ENCODE results near the gene CPA4.

DNA sequence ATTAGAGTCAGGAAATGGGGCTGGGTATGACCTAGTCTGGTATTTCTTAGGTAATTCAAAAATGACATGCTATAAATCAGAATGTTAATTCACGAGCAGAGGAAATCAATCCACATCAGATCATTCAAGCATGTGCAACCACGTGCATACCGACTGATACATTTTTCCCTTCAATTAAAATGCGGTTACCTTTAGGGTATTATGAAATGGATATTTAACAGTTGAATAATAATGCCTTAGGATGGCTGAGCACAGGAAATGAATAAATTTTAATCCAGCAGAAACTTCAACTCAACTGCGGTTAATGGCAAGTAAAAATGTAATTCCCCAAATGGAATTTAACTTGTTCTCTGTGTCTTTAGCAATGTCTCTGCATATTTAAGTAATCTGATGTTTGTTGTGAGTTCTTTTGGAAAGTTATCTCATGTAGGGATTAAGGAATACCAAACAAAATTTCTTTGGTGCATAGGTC is 17.1 kb upstream of the CPA4 start:
- TF ChIP-seq, protein P1, sequence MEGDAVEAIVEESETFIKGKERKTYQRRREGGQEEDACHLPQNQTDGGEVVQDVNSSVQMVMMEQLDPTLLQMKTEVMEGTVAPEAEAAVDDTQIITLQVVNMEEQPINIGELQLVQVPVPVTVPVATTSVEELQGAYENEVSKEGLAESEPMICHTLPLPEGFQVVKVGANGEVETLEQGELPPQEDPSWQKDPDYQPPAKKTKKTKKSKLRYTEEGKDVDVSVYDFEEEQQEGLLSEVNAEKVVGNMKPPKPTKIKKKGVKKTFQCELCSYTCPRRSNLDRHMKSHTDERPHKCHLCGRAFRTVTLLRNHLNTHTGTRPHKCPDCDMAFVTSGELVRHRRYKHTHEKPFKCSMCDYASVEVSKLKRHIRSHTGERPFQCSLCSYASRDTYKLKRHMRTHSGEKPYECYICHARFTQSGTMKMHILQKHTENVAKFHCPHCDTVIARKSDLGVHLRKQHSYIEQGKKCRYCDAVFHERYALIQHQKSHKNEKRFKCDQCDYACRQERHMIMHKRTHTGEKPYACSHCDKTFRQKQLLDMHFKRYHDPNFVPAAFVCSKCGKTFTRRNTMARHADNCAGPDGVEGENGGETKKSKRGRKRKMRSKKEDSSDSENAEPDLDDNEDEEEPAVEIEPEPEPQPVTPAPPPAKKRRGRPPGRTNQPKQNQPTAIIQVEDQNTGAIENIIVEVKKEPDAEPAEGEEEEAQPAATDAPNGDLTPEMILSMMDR (conservative IDR thresholded peaks at IDR 0.05; ENCODE audit: low read depth in 2 of 2): no peak
- TF ChIP-seq EZH2 (IDR thresholded peaks at IDR 0.05; ENCODE audit: low read depth, unreplicated experiment) (no peak), EZH2phosphoT487 (IDR thresholded peaks at IDR 0.05; ENCODE audit: unreplicated experiment) (no peak), POLR2AphosphoS5 (IDR thresholded peaks at IDR 0.05; ENCODE audit: low read depth) (no peak)

Data from GM23338 (cell line).